Endothelial cell of umbilical vein (primary cell): ENCODE measurements around the gene TXNDC2.

Experiments
- CTCF ChIP-seq, 2 donors: IDR thresholded peaks; 1 replicate in 1 of 2; 2 replicates in 1 of 2; pipeline ENCODE4 v1.5.1; 2011; ENCODE audit warnings: low read length in 2 of 2, mild to moderate bottlenecking in 2 of 2, moderate library complexity in 2 of 2, control low read depth in 1 of 2, inconsistent platforms in 1 of 2, low read depth in 1 of 2; ENCODE audit not compliant: insufficient read depth in 1 of 2; ENCODE audit errors: extremely low read depth in 1 of 2
- EZH2 ChIP-seq: IDR thresholded peaks from 2 replicates; pipeline ENCODE4 v1.6.1; 2012; ENCODE audit warnings: borderline replicate concordance, low read depth, mild to moderate bottlenecking, moderate library complexity, low read length, inconsistent platforms; ENCODE audit not compliant: severe bottlenecking
- TF ChIP-seq, protein P1 (sequence below): IDR thresholded peaks from 2 replicates; pipeline ENCODE4 v1.6.1; 2011; ENCODE audit not compliant: insufficient read depth, insufficient read length

DNA sequence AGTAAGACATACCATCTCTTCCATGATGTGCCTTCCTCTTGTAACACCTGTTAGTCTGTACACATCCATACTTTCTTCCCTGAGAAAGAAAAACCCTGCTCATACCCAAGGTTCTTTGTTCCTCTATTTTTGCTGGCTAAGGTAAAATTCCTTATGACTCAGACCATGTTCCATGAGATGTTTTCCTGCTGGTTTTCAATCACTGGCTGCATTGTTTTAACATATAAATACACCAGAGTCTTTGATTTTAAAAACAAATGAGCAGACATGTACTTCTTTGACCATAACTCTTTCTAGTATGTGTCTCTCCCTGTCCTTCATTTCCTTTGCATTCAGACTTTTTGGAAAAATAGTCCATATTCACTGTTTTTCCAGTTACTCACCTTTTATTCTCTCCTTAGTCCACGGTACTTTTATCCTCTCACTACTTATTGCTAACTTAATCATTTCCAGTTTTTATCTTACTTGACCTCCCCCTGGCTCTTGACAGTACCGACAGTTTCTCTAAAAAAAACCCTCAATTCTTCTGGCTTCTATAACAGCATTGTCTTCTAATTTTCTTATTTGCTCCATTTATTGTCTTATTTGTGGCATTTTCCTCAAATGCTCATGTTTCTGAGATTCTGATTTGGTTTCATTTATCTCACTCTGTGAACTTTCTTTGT lies 32.4 kb downstream of the TXNDC2 start:
- no peak for TF ChIP-seq CTCF (IDR thresholded peaks at IDR 0.05; ENCODE audit: extremely low read depth in 1 of 2, insufficient read depth in 1 of 2, low read depth in 1 of 2, low read length in 2 of 2)
- TF ChIP-seq EZH2: no peak
- TF ChIP-seq, protein P1, sequence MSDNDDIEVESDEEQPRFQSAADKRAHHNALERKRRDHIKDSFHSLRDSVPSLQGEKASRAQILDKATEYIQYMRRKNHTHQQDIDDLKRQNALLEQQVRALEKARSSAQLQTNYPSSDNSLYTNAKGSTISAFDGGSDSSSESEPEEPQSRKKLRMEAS: no peak
